Activated T-helper 2 cell treated with anti-CD3 and anti-CD28 coated beads, Interferon-gamma antibody, Interleukin-2, Interleukin-4, amounts not matched to agents 10 μg/mL and 5 μg/mL and 100 μg/mL, durations not matched to agents 14 hours and 24 hours and 36 hours (primary cell): ENCODE results near the gene ENTREP1. TPM values are rescaled to one million over a fixed set of nuclear protein-coding genes. Genes with fewer than 3 reads are reported as not detected.
A peak's percentile ranks its signal among the peaks of the same experiment; 100 is the strongest.
"Not testable (repeated sequence)": the region's sequence is repeated elsewhere in the genome, so short reads cannot be mapped to it uniquely, and the experiment has no call there.

ENCODE experiments used
- DNase-seq: peaks from one replicate; pipeline ENCODE4 v3.0.0; 2021; ENCODE audit warnings: low spot score
- H3K27ac Mint-ChIP-seq: one replicate; pipeline ENCODE4 v1.8.0; 2021; ENCODE audit warnings: mixed read lengths
- H3K27me3 Mint-ChIP-seq: one replicate; pipeline ENCODE4 v1.8.0; 2021; ENCODE audit warnings: low read depth, mixed read lengths
- H3K36me3 Mint-ChIP-seq: one replicate; pipeline ENCODE4 v1.8.0; 2021; ENCODE audit warnings: low read depth, mixed read lengths
- H3K4me1 Mint-ChIP-seq: one replicate; pipeline ENCODE4 v1.8.0; 2021; ENCODE audit warnings: low read depth, mixed read lengths
- H3K4me3 Mint-ChIP-seq: one replicate; pipeline ENCODE4 v1.8.0; 2021; ENCODE audit warnings: low read depth, mild to moderate bottlenecking, moderate library complexity, mixed read lengths
- H3K9me3 Mint-ChIP-seq: one replicate; pipeline ENCODE4 v1.8.0; 2021; ENCODE audit warnings: mixed read lengths
- intact Hi-C: fragments of 100-400 bp; cut with micrococcal nuclease; formaldehyde crosslinking; loops from one replicate; pipeline ENCODE4 v1.15.1; 2023
- total RNA-seq: library from RNA; stranded (reverse); gene quantifications from 2 replicates; pipeline ENCODE4 v1.2.3, GENCODE V29; 2022

ENTREP1 gene
- total RNA-seq, 1 donor from 2014 or later, result not detected

DNA sequence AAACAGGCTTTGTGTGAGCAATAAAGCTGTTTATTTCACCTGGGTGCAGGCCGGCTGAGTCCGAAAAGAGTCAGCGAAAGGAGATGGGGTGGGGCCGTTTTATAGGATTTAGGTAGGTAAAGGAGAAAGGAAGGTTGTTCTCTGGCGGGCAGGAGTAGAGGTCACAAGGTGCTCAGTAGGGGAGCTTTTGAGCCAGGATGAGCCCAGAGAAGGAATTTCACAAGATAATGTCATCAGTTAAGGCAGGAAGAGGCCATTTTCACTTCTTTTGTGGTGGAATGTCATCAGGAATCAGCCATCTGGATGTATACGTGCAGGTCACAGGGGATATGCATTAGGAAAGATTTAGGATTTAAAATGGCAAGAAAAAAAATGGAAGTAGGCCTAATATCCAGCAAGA, 84.9 kb downstream of the ENTREP1 start:
- H3K4me1 Mint-ChIP-seq, H3K36me3 Mint-ChIP-seq, H3K27ac Mint-ChIP-seq, DNase-seq, H3K9me3 Mint-ChIP-seq, intact Hi-C loops, H3K4me3 Mint-ChIP-seq, H3K27me3 Mint-ChIP-seq: not testable (repeated sequence)

DNA sequence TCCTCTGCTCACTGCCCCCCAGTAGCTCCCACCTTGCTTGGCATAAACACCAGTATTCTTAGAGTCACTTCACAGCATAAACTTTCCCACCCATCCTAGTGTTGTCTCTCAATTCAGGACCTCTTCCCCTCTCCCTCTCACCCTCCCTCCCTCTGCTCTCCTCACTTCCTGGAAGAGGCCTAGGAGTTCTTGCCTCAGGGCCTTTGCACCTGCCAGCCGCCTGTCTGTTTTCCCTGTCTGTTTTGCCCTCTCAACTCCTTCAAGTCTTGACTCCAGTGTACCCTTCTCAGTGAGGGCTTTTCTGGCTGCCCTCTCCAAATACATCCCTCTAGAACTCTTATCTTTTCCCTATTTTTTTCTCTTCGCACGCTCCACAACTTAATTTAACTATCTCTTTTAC, 86.2 kb downstream of the ENTREP1 start:
- no peak overlapping the region for H3K27ac Mint-ChIP-seq
- no peaks in the 10 kb centered on the region for H3K36me3 Mint-ChIP-seq
- H3K27me3 Mint-ChIP-seq, result peaks cover 8% of the 10 kb centered on the region
- intact Hi-C loops, result no loop called here
- H3K9me3 Mint-ChIP-seq, result no peaks in the 10 kb centered on the region
- DNase-seq, result no peak
- no peak overlapping the region for H3K4me3 Mint-ChIP-seq
- H3K4me1 Mint-ChIP-seq, result no peaks in the 10 kb centered on the region

DNA sequence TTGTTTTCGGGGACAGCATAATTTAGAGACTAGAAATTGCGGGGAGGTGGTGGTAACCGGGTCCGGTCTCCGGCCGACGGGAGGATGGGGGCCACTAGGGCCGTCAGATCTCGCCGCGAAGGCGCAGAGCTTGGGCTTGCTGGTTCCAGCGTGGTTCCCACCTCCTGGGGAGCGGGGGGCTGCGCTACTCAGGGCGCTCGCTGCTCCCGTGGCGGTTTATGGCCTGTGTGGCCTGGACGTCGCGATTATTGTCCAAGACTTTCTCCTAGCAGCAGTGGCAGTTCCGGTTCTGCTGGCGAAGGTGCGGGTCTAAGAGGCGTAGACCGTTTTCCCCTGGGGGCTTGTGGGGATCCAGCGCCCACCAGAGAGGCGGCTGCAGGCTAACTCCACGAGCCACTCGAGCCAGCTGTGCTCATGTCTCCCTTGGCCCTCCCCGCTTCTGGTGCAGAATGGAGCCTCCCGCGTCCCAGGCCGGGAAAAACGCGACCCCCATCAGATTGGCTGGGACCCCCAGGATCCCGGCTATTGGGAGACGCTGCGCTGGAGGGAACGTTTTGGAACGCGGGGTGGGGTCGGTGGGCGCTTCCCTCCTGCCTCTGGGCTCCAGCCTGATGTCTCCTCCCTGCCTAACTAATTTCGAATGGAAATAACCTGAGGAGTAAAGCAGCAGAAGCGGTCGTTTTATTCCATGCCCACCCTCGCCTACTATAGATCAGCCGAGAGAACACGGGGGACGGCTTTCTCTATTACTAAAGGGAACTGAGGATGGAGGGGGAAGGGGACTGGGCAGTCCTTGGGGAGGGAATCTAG, 87.1 kb downstream of the ENTREP1 start:
- H3K27ac Mint-ChIP-seq, result no peak overlapping the region
- peaks cover 8% of the 10 kb centered on the region for H3K27me3 Mint-ChIP-seq
- intact Hi-C loops, result no loop called here
- no peak for DNase-seq
- H3K4me3 Mint-ChIP-seq, result no peak overlapping the region
- no peaks in the 10 kb centered on the region for H3K4me1 Mint-ChIP-seq
- H3K9me3 Mint-ChIP-seq, result no peaks in the 10 kb centered on the region
- H3K36me3 Mint-ChIP-seq, result no peaks in the 10 kb centered on the region

DNA sequence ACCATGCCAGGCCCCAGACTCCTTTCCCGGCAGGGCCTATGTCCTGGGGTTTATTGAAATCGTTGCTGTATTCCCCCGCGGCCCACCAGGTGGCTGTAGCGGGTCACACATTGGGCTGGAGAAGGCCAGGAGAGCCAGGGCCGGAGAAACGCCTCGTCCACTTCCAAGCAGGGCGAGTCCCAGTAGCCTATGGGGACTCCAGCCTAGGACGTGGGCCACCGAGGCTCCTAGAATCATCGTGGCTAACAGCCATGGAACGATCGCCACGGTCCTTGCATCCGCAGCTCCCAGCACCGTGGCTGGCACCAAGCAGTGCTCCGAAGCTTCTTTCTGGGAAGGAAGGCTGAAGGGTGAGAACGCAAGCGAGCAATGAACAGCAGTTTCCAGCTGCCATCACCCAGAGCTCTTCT, 87.7 kb downstream of the ENTREP1 start:
- no peak overlapping the region for H3K4me3 Mint-ChIP-seq
- no peak overlapping the region for H3K27ac Mint-ChIP-seq
- no peak for DNase-seq
- intact Hi-C loops, result no loop called here
- no peaks in the 10 kb centered on the region for H3K9me3 Mint-ChIP-seq
- H3K27me3 Mint-ChIP-seq, result peaks cover 8% of the 10 kb centered on the region
- H3K4me1 Mint-ChIP-seq, result no peaks in the 10 kb centered on the region
- H3K36me3 Mint-ChIP-seq, result no peaks in the 10 kb centered on the region

DNA sequence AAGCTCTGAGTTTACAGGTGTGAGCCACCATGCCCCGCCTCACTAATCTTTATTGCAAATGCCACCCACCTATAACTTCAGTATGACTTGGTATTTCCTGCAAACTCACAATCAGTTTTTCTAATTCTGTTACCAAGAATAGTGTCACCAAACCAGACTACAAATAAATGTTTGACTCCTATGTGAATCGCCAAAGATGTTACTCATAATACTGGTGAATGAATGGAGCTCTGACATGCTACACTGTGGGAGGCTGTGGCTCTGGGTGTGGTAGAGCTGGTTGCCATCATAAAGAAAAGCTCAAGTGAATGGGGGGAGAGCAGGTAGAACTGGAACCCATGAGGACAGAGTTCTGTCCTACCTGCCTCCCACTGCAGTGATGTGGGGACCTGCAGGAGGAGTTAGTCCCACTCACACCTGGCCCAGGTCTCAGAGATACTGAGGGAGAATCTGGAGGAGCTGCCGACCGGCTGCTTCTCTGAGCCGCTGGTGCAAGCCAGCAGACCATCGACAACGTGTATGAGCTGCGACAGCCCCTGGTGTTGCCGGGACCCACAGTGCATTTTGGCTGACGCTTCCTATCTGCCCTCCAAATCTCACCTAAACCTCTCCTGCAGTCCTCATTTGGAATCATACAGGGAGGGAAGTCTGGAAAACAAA, 95.7 kb downstream of the ENTREP1 start:
- Mint-ChIP-seq H3K36me3 (no peaks in the 10 kb centered on the region), H3K4me3 (no peak overlapping the region), H3K27me3 (peaks cover 4% of the 10 kb centered on the region), H3K4me1 (no peaks in the 10 kb centered on the region), H3K9me3 (no peaks in the 10 kb centered on the region), H3K27ac (no peak overlapping the region)
- DNase-seq, result no peak
- intact Hi-C loops, result loop anchor here (5.0 kb wide), 3 partner anchors 457 to 692 kb away; no protein-coding TSS in a partner anchor

DNA sequence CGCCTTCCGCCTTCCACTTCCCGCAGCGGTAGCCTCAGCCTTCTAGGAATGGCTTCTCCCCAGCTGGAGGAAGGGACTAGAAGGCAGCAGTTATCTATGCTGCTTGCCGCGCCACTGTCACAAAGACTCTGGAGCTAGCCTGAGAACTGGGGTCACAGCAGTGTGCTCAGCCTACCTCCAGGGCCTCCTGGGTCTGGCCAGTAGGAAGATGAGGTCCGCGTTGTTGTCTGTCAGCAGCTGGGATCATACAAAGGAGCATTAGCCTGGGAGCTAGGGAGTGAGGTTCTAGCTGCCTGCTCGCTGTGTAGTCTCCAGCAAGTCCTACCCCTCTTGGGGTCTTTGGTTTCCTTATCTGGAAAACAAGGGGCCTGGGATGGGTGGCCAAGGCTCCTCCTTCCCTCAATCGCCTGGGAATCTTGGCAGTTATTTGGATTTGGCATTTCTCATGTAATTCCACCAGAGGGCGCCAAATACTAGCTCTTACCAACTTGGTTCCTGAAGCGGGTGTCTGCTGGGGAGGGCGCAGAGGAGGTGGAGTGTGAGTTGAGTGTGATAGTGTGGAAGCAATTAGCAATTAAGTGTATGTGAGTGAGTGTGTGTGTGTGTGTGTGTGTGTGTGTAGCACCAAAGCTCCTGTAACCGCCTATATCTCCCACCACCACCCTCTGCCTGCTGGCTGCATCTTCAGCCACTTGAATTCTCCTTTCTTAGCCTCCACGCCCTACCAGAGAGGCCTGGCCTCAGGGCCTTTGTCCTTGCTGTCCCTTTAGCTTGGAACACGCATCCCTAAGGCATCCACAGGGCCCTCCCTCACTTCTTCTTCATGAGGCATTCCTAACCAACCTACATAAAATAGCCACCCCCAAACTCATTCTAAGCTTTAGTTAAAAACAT, 97.1 kb downstream of the ENTREP1 start:
- Mint-ChIP-seq H3K9me3 (no peaks in the 10 kb centered on the region), H3K27ac (no peak overlapping the region), H3K4me3 (no peak overlapping the region), H3K36me3 (no peaks in the 10 kb centered on the region), H3K27me3 (peaks cover 4% of the 10 kb centered on the region), H3K4me1 (no peaks in the 10 kb centered on the region)
- DNase-seq, result peak; percentile 19
- intact Hi-C loops, result loop anchor here (2.0 to 5.0 kb wide), 4 partner anchors 127 to 690 kb away; no protein-coding TSS in a partner anchor

DNA sequence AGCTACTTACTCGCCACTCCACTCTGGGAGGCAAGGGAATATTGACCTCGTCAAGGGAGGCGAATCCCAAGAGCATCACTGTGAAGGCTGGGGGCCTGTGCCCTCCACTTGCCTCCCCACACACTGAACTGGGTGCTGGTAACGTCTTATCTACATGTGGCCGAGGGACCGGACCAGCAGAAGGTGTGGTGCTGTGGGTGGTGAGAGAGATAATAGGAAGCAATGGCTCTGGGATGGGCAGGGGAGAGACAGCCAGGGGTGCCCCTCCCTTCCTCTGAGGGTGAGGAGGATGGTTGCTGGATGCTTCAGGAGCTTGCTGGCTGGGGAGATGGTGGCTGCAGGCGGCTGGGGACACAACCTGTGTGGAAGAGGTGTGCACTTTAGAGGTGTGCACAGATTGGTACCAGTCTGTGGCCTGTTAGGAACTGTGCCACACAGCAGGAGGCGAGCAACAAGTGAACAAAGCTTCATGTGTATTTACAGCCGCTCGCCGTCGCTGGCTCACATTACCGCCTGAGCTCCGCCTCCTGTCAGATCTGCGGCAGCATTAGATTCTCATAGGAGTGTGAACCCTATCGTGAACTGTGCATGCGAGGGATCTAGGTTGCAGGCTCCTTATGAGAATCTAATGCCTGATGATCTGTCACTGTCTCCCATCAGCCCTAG, 100.3 kb downstream of the ENTREP1 start:
- DNase-seq, result no peak
- H3K36me3 Mint-ChIP-seq, result no peaks in the 10 kb centered on the region
- peaks cover 2% of the 10 kb centered on the region for H3K27me3 Mint-ChIP-seq
- no peak overlapping the region for H3K27ac Mint-ChIP-seq
- intact Hi-C loops, result no loop called here
- no peaks in the 10 kb centered on the region for H3K9me3 Mint-ChIP-seq
- no peak overlapping the region for H3K4me3 Mint-ChIP-seq
- no peaks in the 10 kb centered on the region for H3K4me1 Mint-ChIP-seq

DNA sequence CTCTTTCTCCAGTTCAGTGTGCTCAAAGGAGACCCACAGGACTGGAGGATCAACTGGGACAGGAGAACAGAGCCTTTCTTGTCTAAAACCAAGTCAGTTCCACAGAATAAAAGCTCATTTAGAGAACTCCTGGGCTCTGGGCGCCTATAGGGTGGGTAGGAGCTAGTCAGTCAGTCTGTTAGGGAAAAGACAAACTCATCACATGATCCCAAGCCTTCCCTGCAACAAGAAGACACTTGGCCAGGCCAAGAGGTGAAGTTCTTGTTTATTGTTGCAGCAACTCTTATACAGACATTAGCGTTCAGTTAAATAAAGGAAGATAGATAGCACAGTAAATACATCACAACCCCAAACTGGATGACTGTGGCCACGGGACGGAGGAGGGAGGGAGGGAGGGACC, 102.3 kb downstream of the ENTREP1 start:
- intact Hi-C loops, result no loop called here
- H3K27me3 Mint-ChIP-seq, result no peaks in the 10 kb centered on the region
- no peak for DNase-seq
- H3K4me3 Mint-ChIP-seq, result no peak overlapping the region
- H3K9me3 Mint-ChIP-seq, result no peaks in the 10 kb centered on the region
- no peaks in the 10 kb centered on the region for H3K36me3 Mint-ChIP-seq
- no peak overlapping the region for H3K27ac Mint-ChIP-seq
- no peaks in the 10 kb centered on the region for H3K4me1 Mint-ChIP-seq

DNA sequence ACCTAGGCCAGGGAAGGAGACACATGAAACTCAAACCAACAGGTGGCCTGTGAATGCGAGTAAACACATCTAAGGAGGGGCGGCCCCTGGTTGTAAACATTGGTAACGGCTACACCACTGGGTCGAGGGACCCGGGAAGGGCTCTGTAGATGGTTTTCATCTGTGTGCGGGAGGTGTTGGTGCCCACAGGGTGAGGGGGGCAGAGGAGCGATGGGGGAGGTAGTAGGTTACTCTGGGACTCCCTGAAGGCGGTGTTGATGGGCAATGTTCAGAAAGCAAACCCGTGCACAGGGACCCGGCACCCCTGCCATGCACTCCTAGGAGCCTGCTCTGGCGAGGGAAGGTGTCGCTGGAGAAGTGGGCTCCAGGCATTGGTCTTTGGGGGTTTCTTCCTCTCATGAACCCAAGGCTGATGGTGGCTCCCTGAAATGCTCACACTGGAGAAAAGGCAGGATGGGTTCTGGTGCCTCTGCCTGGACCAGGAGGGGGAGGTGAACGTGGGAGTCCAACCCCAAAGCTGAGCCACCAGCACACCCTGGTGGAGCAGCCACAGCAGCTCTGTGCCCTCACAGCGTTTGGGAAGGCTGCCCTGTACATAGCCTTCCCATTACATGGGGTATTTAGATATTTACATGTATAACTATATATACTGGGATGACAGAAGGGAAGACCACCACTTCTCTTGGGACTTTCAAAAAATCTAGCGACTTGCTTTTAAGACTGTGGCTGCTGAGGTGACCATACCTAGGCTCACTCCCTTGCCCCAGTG, 103.2 kb downstream of the ENTREP1 start:
- Mint-ChIP-seq H3K9me3 (no peaks in the 10 kb centered on the region), H3K27me3 (no peaks in the 10 kb centered on the region)
- no peak for DNase-seq

DNA sequence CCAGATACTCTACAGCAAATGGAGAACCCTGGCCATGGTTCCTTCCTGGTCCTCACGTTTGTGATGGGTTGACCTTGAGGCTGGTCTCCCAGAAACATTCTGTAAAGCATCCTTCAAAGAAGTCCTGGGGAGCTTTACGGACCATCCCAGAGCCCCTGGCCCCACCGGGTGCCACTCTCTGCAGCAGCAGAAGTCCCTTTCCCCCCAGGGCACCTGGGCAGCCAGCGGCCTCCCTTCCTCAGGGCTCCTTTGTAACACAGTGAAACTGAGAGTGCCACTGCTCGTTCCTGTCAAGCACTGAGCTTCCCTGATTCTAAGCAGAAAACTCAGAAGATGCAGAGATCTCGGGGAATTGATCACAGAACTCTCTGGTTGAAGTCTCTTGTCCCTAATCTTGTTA, 104.3 kb downstream of the ENTREP1 start:
- intact Hi-C loops, result no loop called here
- Mint-ChIP-seq H3K36me3 (no peaks in the 10 kb centered on the region), H3K9me3 (no peaks in the 10 kb centered on the region), H3K27ac (no peak overlapping the region), H3K4me1 (no peaks in the 10 kb centered on the region), H3K27me3 (no peaks in the 10 kb centered on the region), H3K4me3 (no peak overlapping the region)
- no peak for DNase-seq

More for the DNA sequence above, 103.2 kb downstream of the ENTREP1 start:
- no peaks in the 10 kb centered on the region for H3K36me3 Mint-ChIP-seq
- no peaks in the 10 kb centered on the region for H3K4me1 Mint-ChIP-seq
- intact Hi-C loops, result no loop called here
- no peak overlapping the region for H3K4me3 Mint-ChIP-seq
- no peak overlapping the region for H3K27ac Mint-ChIP-seq

DNA sequence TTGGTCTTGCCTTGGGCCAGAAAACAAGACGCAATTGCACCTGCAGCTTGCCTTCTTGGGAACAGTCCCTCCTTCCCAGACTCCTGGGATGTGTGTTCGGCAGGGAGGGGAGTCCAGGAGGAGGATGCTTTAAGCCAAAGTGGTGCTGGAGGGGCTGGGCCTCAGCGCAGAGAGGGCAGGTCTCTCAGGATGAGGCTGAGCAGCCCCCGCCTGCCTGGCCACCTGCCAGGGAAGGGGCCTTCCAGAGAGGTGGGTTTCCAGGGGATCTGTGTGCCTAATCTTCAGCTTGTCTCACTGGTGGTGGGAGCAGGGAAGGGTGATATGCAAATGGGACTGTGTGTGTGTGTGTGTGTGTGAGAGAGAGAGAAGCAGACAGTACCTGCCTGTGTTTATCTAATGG, 105.2 kb downstream of the ENTREP1 start:
- no peak overlapping the region for H3K4me3 Mint-ChIP-seq
- no peaks in the 10 kb centered on the region for H3K36me3 Mint-ChIP-seq
- H3K27ac Mint-ChIP-seq, result no peak overlapping the region

DNA sequence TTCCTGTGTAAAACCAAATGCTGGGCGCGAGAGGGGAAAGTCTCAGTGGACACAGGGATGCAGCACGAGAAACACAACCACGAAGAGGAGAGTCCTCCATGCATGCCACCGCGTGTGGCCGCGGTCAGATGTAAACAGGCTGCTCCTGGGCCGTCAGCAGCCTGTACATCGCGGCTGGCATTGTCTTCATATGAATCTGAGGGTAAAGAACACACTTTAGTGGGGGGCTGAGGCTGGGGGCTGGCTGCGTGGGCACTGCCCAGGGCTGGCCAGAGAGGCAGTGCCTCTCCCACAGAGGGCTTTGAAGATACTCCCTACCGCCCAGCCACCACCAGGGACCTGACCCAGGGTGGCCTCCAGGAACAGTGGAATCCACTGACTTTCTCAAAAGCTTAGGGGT, 106.2 kb downstream of the ENTREP1 start:
- Mint-ChIP-seq H3K27ac (no peak overlapping the region), H3K9me3 (no peaks in the 10 kb centered on the region), H3K27me3 (no peaks in the 10 kb centered on the region), H3K36me3 (no peaks in the 10 kb centered on the region), H3K4me1 (no peaks in the 10 kb centered on the region), H3K4me3 (no peak overlapping the region)
- intact Hi-C loops, result no loop called here
- DNase-seq, result no peak

More for the DNA sequence above, 105.2 kb downstream of the ENTREP1 start:
- no peaks in the 10 kb centered on the region for H3K9me3 Mint-ChIP-seq
- DNase-seq, result no peak
- intact Hi-C loops, result no loop called here
- no peaks in the 10 kb centered on the region for H3K27me3 Mint-ChIP-seq
- no peaks in the 10 kb centered on the region for H3K4me1 Mint-ChIP-seq
